Neural cell (in vitro differentiated cells): Measurements from ENCODE around the gene ISCU. TPM values are rescaled to one million over a fixed set of nuclear protein-coding genes. Genes with fewer than 3 reads are reported as not detected.

Experiments
- H2AFZ ChIP-seq: fragments of 200-600, 300-800 bp; sonication (generic), shearing (Covaris generic); 2 replicates; pipeline ENCODE4 v1.6.0; 2014; ENCODE audit warnings: low read depth, mild to moderate bottlenecking, antibody characterized with exemption, low read length, moderate library complexity
- H3F3A ChIP-seq: fragments of 200-600 bp; shearing (Covaris generic); 2 replicates; pipeline ENCODE4 v1.6.1; 2016; ENCODE audit warnings: mild to moderate bottlenecking, moderate library complexity, mixed read lengths, antibody characterized with exemption, low read length; ENCODE audit not compliant: insufficient read depth, poor library complexity, severe bottlenecking
- H3K27ac ChIP-seq: fragments of 200-600, 300-800 bp; sonication (generic), shearing (Covaris generic); 2 replicates; pipeline ENCODE4 v1.5.1; 2014; ENCODE audit warnings: mild to moderate bottlenecking, low read length, moderate library complexity
- H3K27me3 ChIP-seq: fragments of 300-800, 200-600 bp; sonication (generic), shearing (Covaris generic); 2 replicates; pipeline ENCODE4 v1.6.0; 2014; ENCODE audit warnings: mild to moderate bottlenecking, low read depth, low read length, moderate library complexity; ENCODE audit not compliant: insufficient read depth
- H3K36me3 ChIP-seq: fragments of 300-800, 200-600 bp; sonication (generic), shearing (Covaris generic); 2 replicates; pipeline ENCODE4 v1.5.1; 2014; ENCODE audit warnings: mild to moderate bottlenecking, antibody characterized with exemption, low read length, moderate library complexity; ENCODE audit not compliant: insufficient read depth
- H3K4me2 ChIP-seq: fragments of 300-800, 200-600 bp; sonication (generic), shearing (Covaris generic); 2 replicates; pipeline ENCODE4 v1.6.0; 2014; ENCODE audit warnings: mild to moderate bottlenecking, low read length
- H3K4me3 ChIP-seq: fragments of 300-800, 200-600 bp; sonication (generic), shearing (Covaris generic); 2 replicates; pipeline ENCODE4 v1.5.1; 2014; ENCODE audit warnings: mild to moderate bottlenecking, low read length, moderate library complexity
- H3K79me2 ChIP-seq: fragments of 200-600 bp; shearing (Covaris generic); replicated peaks from 2 replicates; pipeline ENCODE4 v1.6.0; 2014; ENCODE audit warnings: mild to moderate bottlenecking, low read length, moderate library complexity; ENCODE audit not compliant: insufficient read depth
- H3K9ac ChIP-seq: fragments of 300-800, 200-600 bp; sonication (generic), shearing (Covaris generic); 2 replicates; pipeline ENCODE4 v1.6.1; 2016; ENCODE audit warnings: mild to moderate bottlenecking, low read length, mixed read lengths
- H3K9me2 ChIP-seq: fragments of 200-600 bp; shearing (Covaris generic); 2 replicates; pipeline ENCODE4 v1.6.1; 2016; ENCODE audit warnings: mild to moderate bottlenecking, low read length, mixed read lengths; ENCODE audit not compliant: insufficient read depth
- H3K9me3 ChIP-seq: fragments of 200-600, 300-800 bp; sonication (generic), shearing (Covaris generic); 2 replicates; pipeline ENCODE4 v1.6.1; 2016; ENCODE audit warnings: mild to moderate bottlenecking, mixed run types, low read length, moderate library complexity, mixed read lengths
- H4K20me1 ChIP-seq: fragments of 200-600 bp; shearing (Covaris generic); 2 replicates; pipeline ENCODE4 v1.6.1; 2016; ENCODE audit warnings: mild to moderate bottlenecking, mixed run types; ENCODE audit not compliant: insufficient read depth
- CTCF ChIP-seq: fragments of 450-650 bp; IDR thresholded peaks from 2 replicates; pipeline ENCODE4 v1.5.1; 2014; ENCODE audit warnings: antibody characterized with exemption, mild to moderate bottlenecking, moderate library complexity; ENCODE audit not compliant: poor library complexity, severe bottlenecking
- EP300 ChIP-seq: fragments of 450-650 bp; conservative IDR thresholded peaks from 2 replicates; pipeline ENCODE4 v1.6.1; 2014; ENCODE audit warnings: antibody characterized with exemption, mild to moderate bottlenecking, moderate library complexity; ENCODE audit not compliant: poor library complexity, severe bottlenecking
- EZH2 ChIP-seq: fragments of 200-600, 300-800 bp; shearing (Covaris generic), sonication (generic); IDR thresholded peaks from 2 replicates; pipeline ENCODE4 v1.6.1; 2014; ENCODE audit warnings: antibody characterized with exemption, low read length, borderline replicate concordance, mild to moderate bottlenecking; ENCODE audit not compliant: insufficient read depth, poor library complexity, severe bottlenecking
- MXI1 ChIP-seq: fragments of 450-650 bp; conservative IDR thresholded peaks from 2 replicates; pipeline ENCODE4 v1.6.1; 2014; ENCODE audit warnings: antibody characterized with exemption, mild to moderate bottlenecking; ENCODE audit not compliant: poor library complexity, severe bottlenecking
- POLR2AphosphoS5 ChIP-seq: IDR thresholded peaks from 2 replicates; pipeline ENCODE4 v1.6.1; 2012
- RAD21 ChIP-seq: fragments of 450-650 bp; conservative IDR thresholded peaks from 2 replicates; pipeline ENCODE4 v1.6.1; 2014; ENCODE audit warnings: antibody characterized with exemption, mild to moderate bottlenecking, moderate library complexity
- REST ChIP-seq: IDR thresholded peaks from 2 replicates; pipeline ENCODE4 v1.6.1; 2012; ENCODE audit warnings: borderline replicate concordance
- SMC3 ChIP-seq: fragments of 450-650 bp; conservative IDR thresholded peaks from 2 replicates; pipeline ENCODE4 v1.6.1; 2014; ENCODE audit warnings: antibody characterized with exemption, mild to moderate bottlenecking, moderate library complexity; ENCODE audit not compliant: poor library complexity
- TAF1 ChIP-seq: IDR thresholded peaks from 2 replicates; pipeline ENCODE4 v1.6.1; 2012; ENCODE audit warnings: low read depth
- polyA plus RNA-seq: library from polyadenylated mRNA; depleted of rRNA; stranded (reverse); fragments of >200 nt; gene quantifications from 2 replicates; pipeline ENCODE4 v1.2.3, GENCODE V29; 2014

The ISCU gene
- polyA plus RNA-seq, 1 donor from 2014 or later: 164 TPM

GRCh38 chr12:108584456-108585065, 22.2 kb downstream of the ISCU start:
- Histone ChIP-seq H3F3A (no peaks in the 10 kb centered on the region), H3K79me2 (no peaks in the 10 kb centered on the region), H3K9me3 (no peaks in the 10 kb centered on the region), H2AFZ (no peak overlapping the region), H3K9me2 (no peaks in the 10 kb centered on the region), H3K9ac (no peak overlapping the region), H3K4me2 (no peak overlapping the region), H3K36me3 (no peaks in the 10 kb centered on the region), H3K27ac (no peak overlapping the region), H3K27me3 (no peaks in the 10 kb centered on the region), H4K20me1 (no peaks in the 10 kb centered on the region), H3K4me3 (no peak overlapping the region)
- TF ChIP-seq MXI1 (no peak), SMC3 (no peak), EZH2 (no peak), CTCF (no peak), EP300 (no peak), RAD21 (no peak), REST (no peak), TAF1 (no peak), POLR2AphosphoS5 (no peak)

GRCh38 chr12:108585864-108586263, 23.5 kb downstream of the ISCU start:
- Histone ChIP-seq H3K27ac (no peak overlapping the region), H4K20me1 (no peaks in the 10 kb centered on the region), H3K4me3 (no peak overlapping the region), H2AFZ (no peak overlapping the region), H3K9me2 (no peaks in the 10 kb centered on the region), H3K36me3 (no peaks in the 10 kb centered on the region), H3F3A (no peaks in the 10 kb centered on the region), H3K79me2 (no peaks in the 10 kb centered on the region), H3K27me3 (no peaks in the 10 kb centered on the region), H3K4me2 (no peak overlapping the region), H3K9ac (no peak overlapping the region), H3K9me3 (no peaks in the 10 kb centered on the region)
- TF ChIP-seq RAD21 (no peak), REST (no peak), TAF1 (no peak), CTCF (no peak), SMC3 (no peak), POLR2AphosphoS5 (no peak), EZH2 (no peak), MXI1 (no peak), EP300 (no peak)
